Smooth muscle cell (in vitro differentiated cells): ENCODE results near the gene INHA. TPM values are rescaled to one million over a fixed set of nuclear protein-coding genes. Genes with fewer than 3 reads are reported as not detected.

Experiments used
- DNase-seq: peaks from one replicate; lab custom pipeline; 2025; ENCODE audit not compliant: unreplicated experiment; lab: John Stamatoyannopoulos, UW
- H2AFZ ChIP-seq: fragments of 200-600 bp; sonication (generic); 2 replicates; pipeline ENCODE4 v1.6.0; 2016; ENCODE audit warnings: antibody characterized with exemption, low read depth, mild to moderate bottlenecking
- H3F3A ChIP-seq: fragments of 200-600 bp; sonication (generic); 2 replicates; pipeline ENCODE4 v1.6.0; 2017; ENCODE audit warnings: antibody characterized with exemption, low read depth
- H3K27ac ChIP-seq: fragments of 200-600 bp; sonication (generic); 2 replicates; pipeline ENCODE4 v1.5.1; 2016; ENCODE audit warnings: low read depth, mild to moderate bottlenecking
- H3K27me3 ChIP-seq: fragments of 200-600 bp; sonication (generic); 2 replicates; pipeline ENCODE4 v1.6.1; 2016; ENCODE audit warnings: low read depth, mild to moderate bottlenecking
- H3K36me3 ChIP-seq: fragments of 200-600 bp; sonication (generic); 2 replicates; pipeline ENCODE4 v1.5.1; 2016; ENCODE audit warnings: low read depth
- H3K4me1 ChIP-seq: fragments of 200-600 bp; sonication (generic); 2 replicates; pipeline ENCODE4 v1.5.1; 2016; ENCODE audit warnings: low read depth
- H3K4me2 ChIP-seq: fragments of 200-600 bp; sonication (generic); 2 replicates; pipeline ENCODE4 v1.6.0; 2016; ENCODE audit warnings: mild to moderate bottlenecking
- H3K4me3 ChIP-seq: fragments of 200-600 bp; sonication (generic); 2 replicates; pipeline ENCODE4 v1.5.1; 2016; ENCODE audit warnings: mild to moderate bottlenecking
- H3K79me2 ChIP-seq: fragments of 200-600 bp; sonication (generic); 2 replicates; pipeline ENCODE4 v1.6.0; 2016; ENCODE audit warnings: low read depth, mild to moderate bottlenecking
- H3K9ac ChIP-seq: fragments of 200-600 bp; sonication (generic); 2 replicates; pipeline ENCODE4 v1.6.0; 2016; ENCODE audit warnings: low read depth
- H3K9me3 ChIP-seq: fragments of 200-600 bp; sonication (generic); replicated peaks from 2 replicates; pipeline ENCODE4 v1.5.1; 2016; ENCODE audit warnings: low read depth
- H4K20me1 ChIP-seq: fragments of 200-600 bp; sonication (generic); 2 replicates; pipeline ENCODE4 v1.6.0; 2016; ENCODE audit warnings: low read depth
- CTCF ChIP-seq: fragments of 200-600 bp; sonication (generic); IDR thresholded peaks from 2 replicates; pipeline ENCODE4 v1.5.1; 2017; ENCODE audit warnings: borderline replicate concordance, mild to moderate bottlenecking, antibody characterized with exemption; ENCODE audit not compliant: insufficient read depth, poor library complexity, severe bottlenecking
- WGBS: methylation state at CpG from one replicate; pipeline ENCODE4 v1.1.7; 2016; ENCODE audit warnings: low lambda C conversion rate; 5-methylcytosine and 5-hydroxymethylcytosine counted together
- polyA plus RNA-seq: library from polyadenylated mRNA; unstranded; fragments of >200 nt; fragmentation: Nextera tagmentation; extraction: Ambion mirVana; gene quantifications from 2 replicates; pipeline ENCODE4 v1.2.1, GENCODE V29; 2016
- total RNA-seq: library from RNA; depleted of rRNA; stranded (reverse); fragments of >200 nt; gene quantifications from 2 replicates; pipeline ENCODE4 v1.2.3, GENCODE V29; 2014

Gene INHA
- total and polyA plus RNA-seq, 2 experiments from 2014 or later: 4.0 to 4.3 TPM

- no peak overlapping the region for H2AFZ ChIP-seq
- no peak overlapping the region for H3K27ac ChIP-seq
- no peaks in the 10 kb centered on the region for H4K20me1 ChIP-seq
- no peak overlapping the region for H3K9ac ChIP-seq
- H3K27me3 ChIP-seq: no peaks in the 10 kb centered on the region
- no peaks in the 10 kb centered on the region for H3K79me2 ChIP-seq
- H3F3A ChIP-seq: no peaks in the 10 kb centered on the region
- no peak overlapping the region for H3K4me3 ChIP-seq
- no peak for TF ChIP-seq CTCF
- no peak overlapping the region for H3K4me2 ChIP-seq
- no peaks in the 10 kb centered on the region for H3K36me3 ChIP-seq
- no peaks in the 10 kb centered on the region for H3K4me1 ChIP-seq
- no peaks in the 10 kb centered on the region for H3K9me3 ChIP-seq
- no peak for DNase-seq
- 97% methylated on average over 11 of the region's 11 CpGs for WGBS
These were observed 42.9 kb downstream of the INHA start for GRCh38 chr2:219615036-219615435.

- H3K9ac ChIP-seq: no peak overlapping the region
- no peak overlapping the region for H3K4me2 ChIP-seq
- H3K4me1 ChIP-seq: no peaks in the 10 kb centered on the region
- no peak overlapping the region for H2AFZ ChIP-seq
- no peaks in the 10 kb centered on the region for H4K20me1 ChIP-seq
- no peaks in the 10 kb centered on the region for H3K36me3 ChIP-seq
- 99% methylated on average over 11 of the region's 12 CpGs for WGBS
- H3K27ac ChIP-seq: no peak overlapping the region
- H3K27me3 ChIP-seq: no peaks in the 10 kb centered on the region
- no peak for DNase-seq
- H3K9me3 ChIP-seq: no peaks in the 10 kb centered on the region
- no peaks in the 10 kb centered on the region for H3F3A ChIP-seq
- TF ChIP-seq CTCF: no peak
- H3K4me3 ChIP-seq: no peak overlapping the region
- H3K79me2 ChIP-seq: no peaks in the 10 kb centered on the region
These were observed 43.8 kb downstream of the INHA start for GRCh38 chr2:219615894-219616293.

GRCh38 chr2:219616550-219616949, 44.4 kb downstream of the INHA start:
- H3K36me3 ChIP-seq: no peaks in the 10 kb centered on the region
- H3K27me3 ChIP-seq: no peaks in the 10 kb centered on the region
- DNase-seq: no peak
- no peaks in the 10 kb centered on the region for H3K79me2 ChIP-seq
- no peaks in the 10 kb centered on the region for H4K20me1 ChIP-seq
- no peak overlapping the region for H3K4me3 ChIP-seq
- H3K27ac ChIP-seq: no peak overlapping the region
- no peaks in the 10 kb centered on the region for H3K4me1 ChIP-seq
- no peaks in the 10 kb centered on the region for H3F3A ChIP-seq
- no peak overlapping the region for H3K9ac ChIP-seq
- no peak overlapping the region for H3K4me2 ChIP-seq
- no peaks in the 10 kb centered on the region for H3K9me3 ChIP-seq
- no peak for TF ChIP-seq CTCF
- H2AFZ ChIP-seq: no peak overlapping the region
- WGBS: 96% methylated on average over 4 of the region's 4 CpGs

- 92% methylated on average over 3 of the region's 3 CpGs for WGBS
- Histone ChIP-seq H2AFZ (no peak overlapping the region), H3K27me3 (no peaks in the 10 kb centered on the region), H3K79me2 (no peaks in the 10 kb centered on the region), H3K4me1 (no peaks in the 10 kb centered on the region), H4K20me1 (no peaks in the 10 kb centered on the region), H3K4me3 (no peak overlapping the region), H3K36me3 (no peaks in the 10 kb centered on the region), H3K9me3 (no peaks in the 10 kb centered on the region), H3F3A (no peaks in the 10 kb centered on the region), H3K9ac (no peak overlapping the region), H3K27ac (no peak overlapping the region), H3K4me2 (no peak overlapping the region)
- DNase-seq: no peak
- TF ChIP-seq CTCF: no peak
These were observed 46.6 kb downstream of the INHA start for GRCh38 chr2:219618733-219619122.
